Measurements from ENCODE around the gene VWA5B2. TPM values are rescaled to one million over a fixed set of nuclear protein-coding genes. Genes with fewer than 3 reads are reported as not detected.
A peak's percentile ranks its signal among the peaks of the same experiment; 100 is the strongest.

The VWA5B2 gene
- total and polyA plus RNA-seq, 2 experiments from 2014 or later = 0.66 TPM; not detected in 1

- Histone ChIP-seq H4K20me1 (replicated peaks; ENCODE audit: insufficient read depth) (0 out of 2 replicates have a peak, but pooled peaks cover 10% of the 10 kb centered on the region), H3K36me3 (ENCODE audit: insufficient read depth) (peaks cover 30% of the 10 kb centered on the region), H3K79me2 (replicated peaks; ENCODE audit: insufficient read depth) (peaks cover 34% of the 10 kb centered on the region), H3K9me2 (ENCODE audit: insufficient read depth) (no peaks in the 10 kb centered on the region), H3K4me3 (peak within 1 kb of the TSS; percentile 99), H3K4me1 (ENCODE audit: insufficient read depth) (peaks cover 14% of the 10 kb centered on the region), H3F3A (replicated peaks; ENCODE audit: low read depth) (peaks cover 7% of the 10 kb centered on the region; the same call in 1 of the 2 replicates), H3K4me2 (peak within 1 kb of the TSS; percentile 97), H3K27ac (ENCODE audit: low read depth) (peak within 1 kb of the TSS; percentile 91), H3K27me3 (ENCODE audit: insufficient read depth) (no peaks in the 10 kb centered on the region), H2AFZ (peak within 1 kb of the TSS; percentile 66; the same call in 1 of the 2 replicates)
- no peak for DNase-seq (ENCODE audit: low spot score)
- Mint-ChIP-seq H3K9me3 (no peaks in the 10 kb centered on the region; the same call in 2 of the 3 replicates), H3K27me3 (ENCODE audit: insufficient read depth, low read depth, poor library complexity) (peaks cover 21% of the 10 kb centered on the region), H3K4me1 (peaks cover 20% of the 10 kb centered on the region), H3K27ac (peak within 1 kb of the TSS; percentile 100), H3K4me3 (peak within 1 kb of the TSS; percentile 96), H3K36me3 (ENCODE audit: low read depth) (peaks cover 73% of the 10 kb centered on the region)
- ATAC-seq = peak; percentile 50
- TF ChIP-seq NANOG (IDR thresholded peaks at IDR 0.05; ENCODE audit: borderline replicate concordance) (no peak), POLR2AphosphoS5 (IDR thresholded peaks at IDR 0.05; ENCODE audit: low read depth) (peak; percentile 72; the same call in 1 of the 2 replicates), ZNF331 (CRISPR knock-in tag; IDR thresholded peaks at IDR 0.05; ENCODE audit: low read depth) (no peak)
- TF ChIP-seq, protein P1, sequence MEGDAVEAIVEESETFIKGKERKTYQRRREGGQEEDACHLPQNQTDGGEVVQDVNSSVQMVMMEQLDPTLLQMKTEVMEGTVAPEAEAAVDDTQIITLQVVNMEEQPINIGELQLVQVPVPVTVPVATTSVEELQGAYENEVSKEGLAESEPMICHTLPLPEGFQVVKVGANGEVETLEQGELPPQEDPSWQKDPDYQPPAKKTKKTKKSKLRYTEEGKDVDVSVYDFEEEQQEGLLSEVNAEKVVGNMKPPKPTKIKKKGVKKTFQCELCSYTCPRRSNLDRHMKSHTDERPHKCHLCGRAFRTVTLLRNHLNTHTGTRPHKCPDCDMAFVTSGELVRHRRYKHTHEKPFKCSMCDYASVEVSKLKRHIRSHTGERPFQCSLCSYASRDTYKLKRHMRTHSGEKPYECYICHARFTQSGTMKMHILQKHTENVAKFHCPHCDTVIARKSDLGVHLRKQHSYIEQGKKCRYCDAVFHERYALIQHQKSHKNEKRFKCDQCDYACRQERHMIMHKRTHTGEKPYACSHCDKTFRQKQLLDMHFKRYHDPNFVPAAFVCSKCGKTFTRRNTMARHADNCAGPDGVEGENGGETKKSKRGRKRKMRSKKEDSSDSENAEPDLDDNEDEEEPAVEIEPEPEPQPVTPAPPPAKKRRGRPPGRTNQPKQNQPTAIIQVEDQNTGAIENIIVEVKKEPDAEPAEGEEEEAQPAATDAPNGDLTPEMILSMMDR (conservative IDR thresholded peaks at IDR 0.05; ENCODE audit: low read depth in 2 of 2) = no peak
Measured at GRCh38 chr3:184186184-184186901, 43.0 kb upstream of the VWA5B2 start, which contains the start of gene ABCF3. ABCF3 (plus strand) TSS chr3:184186199; CDS start chr3:184186208, 9 bp downstream.

- H3K9me3 Mint-ChIP-seq = no peaks in the 10 kb centered on the region; the same call in 2 of the 3 replicates
- H3K27me3 ChIP-seq (ENCODE audit: insufficient read depth) = no peaks in the 10 kb centered on the region
- H3K36me3 Mint-ChIP-seq (ENCODE audit: low read depth) = peaks cover 68% of the 10 kb centered on the region
- H4K20me1 ChIP-seq (replicated peaks; ENCODE audit: insufficient read depth) = peaks cover 12% of the 10 kb centered on the region; the same call in 1 of the 2 replicates
- DNase-seq (ENCODE audit: low spot score) (no peak), ATAC-seq (no peak)
- H3F3A ChIP-seq (replicated peaks; ENCODE audit: low read depth) = peaks cover 7% of the 10 kb centered on the region; the same call in 1 of the 2 replicates
- H3K79me2 ChIP-seq (replicated peaks; ENCODE audit: insufficient read depth) = peaks cover 34% of the 10 kb centered on the region
- peaks cover 21% of the 10 kb centered on the region for H3K27me3 Mint-ChIP-seq (ENCODE audit: insufficient read depth, low read depth, poor library complexity)
- H3K27ac Mint-ChIP-seq = no peak overlapping the region
- peak overlapping the region; percentile 99 for H3K4me3 ChIP-seq
- H3K4me1 Mint-ChIP-seq = peaks cover 20% of the 10 kb centered on the region
- H3K9me2 ChIP-seq (ENCODE audit: insufficient read depth) = no peaks in the 10 kb centered on the region
- TF ChIP-seq CREB1 (CRISPR knock-in tag; IDR thresholded peaks at IDR 0.05; ENCODE audit: low read depth) = no peak
- H3K4me2 ChIP-seq = peak overlapping the region; percentile 97
- H3K27ac ChIP-seq (ENCODE audit: low read depth) = no peak overlapping the region
- H3K36me3 ChIP-seq (ENCODE audit: insufficient read depth) = peaks cover 27% of the 10 kb centered on the region
- H3K4me3 Mint-ChIP-seq = peak overlapping the region; percentile 96
- no peak overlapping the region for H2AFZ ChIP-seq
- H3K4me1 ChIP-seq (ENCODE audit: insufficient read depth) = peaks cover 14% of the 10 kb centered on the region
Measured at GRCh38 chr3:184186902-184187207, 42.5 kb upstream of the VWA5B2 start.

GRCh38 chr3:184188080-184188479 is 41.3 kb upstream of the VWA5B2 start:
- Mint-ChIP-seq H3K27ac (no peak overlapping the region), H3K9me3 (no peaks in the 10 kb centered on the region; the same call in 2 of the 3 replicates), H3K4me1 (peaks cover 20% of the 10 kb centered on the region), H3K4me3 (no peak overlapping the region), H3K36me3 (ENCODE audit: low read depth) (peaks cover 68% of the 10 kb centered on the region), H3K27me3 (ENCODE audit: insufficient read depth, low read depth, poor library complexity) (peaks cover 19% of the 10 kb centered on the region)
- no peak for DNase-seq (ENCODE audit: low spot score)
- H2AFZ ChIP-seq = no peak overlapping the region
- ATAC-seq = no peak
- peaks cover 15% of the 10 kb centered on the region; the same call in 1 of the 2 replicates for H4K20me1 ChIP-seq (replicated peaks; ENCODE audit: insufficient read depth)
- TF ChIP-seq POLR2AphosphoS5 (IDR thresholded peaks at IDR 0.05; ENCODE audit: low read depth) = no peak
- no peak for TF ChIP-seq ZNF114 (CRISPR knock-in tag; IDR thresholded peaks at IDR 0.05)
- H3K4me1 ChIP-seq (ENCODE audit: insufficient read depth) = peaks cover 14% of the 10 kb centered on the region
- no peak overlapping the region for H3K27ac ChIP-seq (ENCODE audit: low read depth)
- H3K36me3 ChIP-seq (ENCODE audit: insufficient read depth) = peaks cover 15% of the 10 kb centered on the region
- no peak overlapping the region for H3K4me2 ChIP-seq
- no peaks in the 10 kb centered on the region for H3K27me3 ChIP-seq (ENCODE audit: insufficient read depth)
- no peak overlapping the region for H3K4me3 ChIP-seq
- no peaks in the 10 kb centered on the region for H3K9me2 ChIP-seq (ENCODE audit: insufficient read depth)
- H3K79me2 ChIP-seq (replicated peaks; ENCODE audit: insufficient read depth) = peaks cover 34% of the 10 kb centered on the region
- H3F3A ChIP-seq (replicated peaks; ENCODE audit: low read depth) = peaks cover 1% of the 10 kb centered on the region; the same call in 1 of the 2 replicates
